ENCODE measurements around the gene MALAT1.

Gene MALAT1

GRCh38 chr11:65538232-65538914, 39.5 kb downstream of the MALAT1 start:
- H3K36me3 ChIP-seq (ENCODE audit: low read length): no peaks in the 10 kb centered on the region
- H3K9ac ChIP-seq (ENCODE audit: low read length): no peak overlapping the region
- no peaks in the 10 kb centered on the region for H4K20me1 ChIP-seq (ENCODE audit: low read depth, low read length)
- H3K79me2 ChIP-seq (ENCODE audit: insufficient read depth, low read length): no peaks in the 10 kb centered on the region
- H3K27ac ChIP-seq (ENCODE audit: low read depth, low read length): no peak overlapping the region
- H3K4me3 ChIP-seq (ENCODE audit: insufficient read depth, low read length, poor library complexity, severe bottlenecking): no peak overlapping the region
- H3K9me3 ChIP-seq (ENCODE audit: insufficient read depth, low read length): no peaks in the 10 kb centered on the region
- no peak overlapping the region for H3K4me2 ChIP-seq (ENCODE audit: low read depth, low read length, poor library complexity, severe bottlenecking)
- H2AFZ ChIP-seq (ENCODE audit: low read depth, low read length, severe bottlenecking): no peak overlapping the region
- H3F3A ChIP-seq (ENCODE audit: insufficient read depth): no peaks in the 10 kb centered on the region; the same call in 1 of the 2 replicates
- TF ChIP-seq CTCF (IDR thresholded peaks at IDR 0.05; ENCODE audit: insufficient read depth, low read length, poor library complexity, severe bottlenecking): no peak
- TF ChIP-seq EZH2phosphoT487 (conservative IDR thresholded peaks at IDR 0.05; ENCODE audit: low read length): no peak
- no peaks in the 10 kb centered on the region for H3K9me2 ChIP-seq (replicated peaks; ENCODE audit: insufficient read depth, low read length)
- H3K27me3 ChIP-seq (ENCODE audit: low read length): no peaks in the 10 kb centered on the region

- TF ChIP-seq CTCF (IDR thresholded peaks at IDR 0.05; ENCODE audit: insufficient read depth, low read length, poor library complexity, severe bottlenecking) (no peak), EZH2phosphoT487 (conservative IDR thresholded peaks at IDR 0.05; ENCODE audit: low read length) (no peak)
- H3K9ac ChIP-seq (ENCODE audit: low read length): no peak overlapping the region
- H2AFZ ChIP-seq (ENCODE audit: low read depth, low read length, severe bottlenecking): no peak overlapping the region
- no peaks in the 10 kb centered on the region for H4K20me1 ChIP-seq (ENCODE audit: low read depth, low read length)
- no peaks in the 10 kb centered on the region for H3K9me3 ChIP-seq (ENCODE audit: insufficient read depth, low read length)
- peak overlapping the region; percentile 49 for H3K4me2 ChIP-seq (ENCODE audit: low read depth, low read length, poor library complexity, severe bottlenecking)
- no peaks in the 10 kb centered on the region for H3K9me2 ChIP-seq (replicated peaks; ENCODE audit: insufficient read depth, low read length)
- no peaks in the 10 kb centered on the region for H3K27me3 ChIP-seq (ENCODE audit: low read length)
- H3F3A ChIP-seq (ENCODE audit: insufficient read depth): no peaks in the 10 kb centered on the region; the same call in 1 of the 2 replicates
- no peaks in the 10 kb centered on the region for H3K36me3 ChIP-seq (ENCODE audit: low read length)
- no peaks in the 10 kb centered on the region for H3K79me2 ChIP-seq (ENCODE audit: insufficient read depth, low read length)
- H3K4me3 ChIP-seq (ENCODE audit: insufficient read depth, low read length, poor library complexity, severe bottlenecking): no peak overlapping the region
- no peak overlapping the region for H3K27ac ChIP-seq (ENCODE audit: low read depth, low read length)
Observed at GRCh38 chr11:65538915-65539743, 40.3 kb downstream of the MALAT1 start.

GRCh38 chr11:65539744-65540289, 41.0 kb downstream of the MALAT1 start:
- Histone ChIP-seq H3K4me2 (ENCODE audit: low read depth, low read length, poor library complexity, severe bottlenecking) (peak overlapping the region; percentile 49), H4K20me1 (ENCODE audit: low read depth, low read length) (no peaks in the 10 kb centered on the region), H2AFZ (ENCODE audit: low read depth, low read length, severe bottlenecking) (peak overlapping the region; percentile 38), H3K9me3 (ENCODE audit: insufficient read depth, low read length) (no peaks in the 10 kb centered on the region), H3K27ac (ENCODE audit: low read depth, low read length) (peak overlapping the region; percentile 48), H3K79me2 (ENCODE audit: insufficient read depth, low read length) (no peaks in the 10 kb centered on the region), H3K36me3 (ENCODE audit: low read length) (no peaks in the 10 kb centered on the region), H3K9ac (ENCODE audit: low read length) (peak overlapping the region; percentile 55), H3K27me3 (ENCODE audit: low read length) (no peaks in the 10 kb centered on the region), H3K9me2 (replicated peaks; ENCODE audit: insufficient read depth, low read length) (no peaks in the 10 kb centered on the region), H3F3A (ENCODE audit: insufficient read depth) (no peaks in the 10 kb centered on the region; the same call in 1 of the 2 replicates), H3K4me3 (ENCODE audit: insufficient read depth, low read length, poor library complexity, severe bottlenecking) (peak overlapping the region; percentile 47)
- no peak for TF ChIP-seq CTCF (IDR thresholded peaks at IDR 0.05; ENCODE audit: insufficient read depth, low read length, poor library complexity, severe bottlenecking)
- TF ChIP-seq EZH2phosphoT487 (conservative IDR thresholded peaks at IDR 0.05; ENCODE audit: low read length): no peak

Data from SU-DHL-6 (cell line).